GM12878 (cell line): ENCODE data around the gene RMDN3. TPM values are rescaled to one million over a fixed set of nuclear protein-coding genes. Genes with fewer than 3 reads are reported as not detected.

ENCODE experiments used
- ATAC-seq: fragments of 200-7000 bp; cut with Tn5 transposase; 3 replicates; pipeline ENCODE4 v1.9.1; 2020; ENCODE audit warnings: mild to moderate bottlenecking, moderate library complexity
- BruUV-seq: library from RNA; stranded (reverse); fragments of 400-500 nt; replicated peaks from 2 replicates; lab custom pipeline; 2021; lab: Mats Ljungman, UMichigan
- CTCF ChIA-PET: fragments of 300-600 bp; sonication (Branson Sonifier 250); formaldehyde crosslinking; extraction: SDS; loops from one replicate; lab custom pipeline; 2021; ENCODE audit warnings: inconsistent platforms; lab: Yijun Ruan, JAX
- POLR2A ChIA-PET: fragments of 350-600 bp; formaldehyde crosslinking; extraction: SDS; loops from one replicate; lab custom pipeline; 2021; ENCODE audit warnings: inconsistent platforms; lab: Charles Lee
- RAD21 ChIA-PET: fragments of 300-600 bp; sonication (Branson Sonifier 250); formaldehyde crosslinking; loops from one replicate; lab custom pipeline; 2023; ENCODE audit warnings: antibody characterized with exemption; ENCODE audit not compliant: unreplicated experiment; lab: Charles Lee
- SMC1A ChIA-PET: fragments of 300-600 bp; sonication (Branson Sonifier 250); formaldehyde crosslinking; loops from one replicate; lab custom pipeline; 2023; ENCODE audit not compliant: unreplicated experiment, uncharacterized antibody; lab: Charles Lee
- DNase-seq: peaks from one replicate; pipeline ENCODE4 v3.0.0-alpha.2; 2011; ENCODE audit warnings: low read depth, low spot score
- FAIRE-seq: peaks from 3 replicates; lab custom pipeline; 2011; peaks lifted over from hg19 to GRCh38; lab: Jason Lieb, UNC
- H2AFZ ChIP-seq: 2 replicates; pipeline ENCODE4 v1.6.0; 2011; ENCODE audit warnings: low read depth, low read length, control low read depth; ENCODE audit not compliant: control insufficient read depth
- H3K27ac ChIP-seq: 2 replicates; pipeline ENCODE4 v1.5.1; 2011; ENCODE audit warnings: control low read depth; ENCODE audit not compliant: control insufficient read depth, insufficient read depth
- H3K27me3 ChIP-seq, 2 experiments: replicated peaks in 1 of 2; 2 replicates each; pipeline versions ENCODE4 v1.6.0 to v1.6.1; 2011; ENCODE audit warnings: low read length in 1 of 2; ENCODE audit not compliant: control insufficient read depth in 2 of 2, insufficient read depth in 2 of 2
- H3K36me3 ChIP-seq, 2 experiments: 2 replicates each; pipeline ENCODE4 v1.5.1; 2011; ENCODE audit warnings: low read length in 1 of 2; ENCODE audit not compliant: control insufficient read depth in 2 of 2, insufficient read depth in 2 of 2
- H3K4me1 ChIP-seq: 2 replicates; pipeline ENCODE4 v1.6.1; 2011; ENCODE audit warnings: mild to moderate bottlenecking, low read length, moderate library complexity, mixed read lengths; ENCODE audit not compliant: control insufficient read depth, insufficient read depth
- H3K4me2 ChIP-seq: 2 replicates; pipeline ENCODE4 v1.6.0; 2011; ENCODE audit warnings: control low read depth; ENCODE audit not compliant: control insufficient read depth, insufficient read depth
- H3K4me3 ChIP-seq: fragments of 200-600 bp; sonication (generic); 2 replicates; pipeline ENCODE4 v1.5.1; 2016
- H3K79me2 ChIP-seq: 2 replicates; pipeline ENCODE4 v1.6.0; 2011; ENCODE audit warnings: low read length; ENCODE audit not compliant: control insufficient read depth, insufficient read depth
- H3K9ac ChIP-seq: 2 replicates; pipeline ENCODE4 v1.8.0; 2011; ENCODE audit warnings: low read length, control low read depth, mixed read lengths; ENCODE audit not compliant: control insufficient read depth, insufficient read depth
- H3K9me3 ChIP-seq: replicated peaks from 3 replicates; pipeline ENCODE4 v1.5.1; 2011; ENCODE audit warnings: mild to moderate bottlenecking, low read length; ENCODE audit not compliant: control insufficient read depth, insufficient read depth
- H4K20me1 ChIP-seq: 2 replicates; pipeline ENCODE4 v1.6.0; 2011; ENCODE audit not compliant: control insufficient read depth, insufficient read depth
- ASH2L ChIP-seq: fragments of 300-600, 200-600 bp; sonication (generic); IDR thresholded peaks from 2 replicates; pipeline ENCODE4 v1.6.1; 2017; ENCODE audit warnings: low read depth, mild to moderate bottlenecking, borderline replicate concordance
- FOXK2 ChIP-seq: fragments of 450-650 bp; IDR thresholded peaks from 2 replicates; pipeline ENCODE4 v1.6.1; 2017; ENCODE audit warnings: mild to moderate bottlenecking, moderate library complexity
- KDM1A ChIP-seq: fragments of 200-600 bp; sonication (generic); IDR thresholded peaks from 2 replicates; pipeline ENCODE4 v1.6.1; 2016; ENCODE audit warnings: borderline replicate concordance
- POLR2AphosphoS5 ChIP-seq: IDR thresholded peaks from 2 replicates; pipeline ENCODE4 v1.6.1; 2011; ENCODE audit warnings: mild to moderate bottlenecking, low read length, inconsistent platforms
- PRDM15 ChIP-seq: fragments of 450-650 bp; formaldehyde crosslinking; IDR thresholded peaks from 2 replicates; pipeline ENCODE4 v1.4.0; 2020; ENCODE audit warnings: mild to moderate bottlenecking, moderate library complexity
- REST ChIP-seq: IDR thresholded peaks from 2 replicates; pipeline ENCODE4 v1.6.1; 2012; ENCODE audit warnings: mild to moderate bottlenecking, low read depth, low read length
- ZBTB40 ChIP-seq: fragments of 450-650 bp; IDR thresholded peaks from 2 replicates; pipeline ENCODE4 v1.6.1; 2016; ENCODE audit warnings: mild to moderate bottlenecking, moderate library complexity, borderline replicate concordance
- ZNF217 ChIP-seq: fragments of 450-650 bp; IDR thresholded peaks from 2 replicates; pipeline ENCODE4 v1.6.1; 2017; ENCODE audit warnings: antibody characterized with exemption, mild to moderate bottlenecking
- WGBS: methylation state at CpG from one replicate; pipeline ENCODE4 v1.1.6; 2016; ENCODE audit warnings: low lambda C conversion rate; ENCODE audit not compliant: insufficient replicate concordance, insufficient coverage; ENCODE audit errors: missing lambda C conversion rate; 5-methylcytosine and 5-hydroxymethylcytosine counted together
- in situ Hi-C: fragments of 300-500 bp; cut with MboI; formaldehyde crosslinking; loops from 9 replicates; pipeline ENCODE4 v1.14.3; 2018; ENCODE audit warnings: mixed read lengths
- intact Hi-C: fragments of 100-400 bp; cut with micrococcal nuclease; formaldehyde crosslinking; loops from one replicate; pipeline ENCODE4 v1.14.2; 2022; ENCODE audit not compliant: unreplicated experiment
- polyA plus RNA-seq, 11 experiments: library from polyadenylated mRNA; depleted of rRNA in 4 of 11; unstranded in 6 of 11; stranded (reverse) in 5 of 11; fragments of >200 nt; fragmentation: Nextera tagmentation in 4 of 11; fragmentation: Illumina TruSeq in 1 of 11; extraction: Ambion mirVana in 4 of 11; extraction: Trizol in 1 of 11; gene quantifications; 1 replicate in 1 of 11; 2 replicates in 10 of 11; pipeline versions ENCODE4 v1.2.1 to v1.2.3, GENCODE V29; 2011 to 2016; ENCODE audit warnings: inconsistent platforms in 2 of 11, missing spikeins in 2 of 11, low read depth in 1 of 11
- total RNA-seq, 4 experiments: library from RNA; depleted of rRNA in 3 of 4; stranded (reverse); fragments of >200 nt in 3 of 4; fragmentation: Illumina TruSeq in 1 of 4; extraction: Trizol in 1 of 4; gene quantifications; 2 replicates each; pipeline versions ENCODE4 v1.2.1 to v1.2.3, GENCODE V29; 2013 to 2021

The RMDN3 gene
- total and polyA plus RNA-seq, 10 of the 15 experiments (the other 5 are each of a cell fraction or from before 2014, with no cell fraction given) = 5.7 to 44.4 (median 20.3) TPM

GRCh38 chr15:40789119-40789518 lies 34.1 kb upstream of the RMDN3 start:
- TF ChIP-seq REST = no peak
- no peak for TF ChIP-seq ZBTB40
- no peak for TF ChIP-seq ASH2L
- no peak for TF ChIP-seq KDM1A
- no peak for TF ChIP-seq PRDM15 (CRISPR knock-in tag)
- no peak for TF ChIP-seq ZNF217
- TF ChIP-seq FOXK2 = no peak
- no peak for TF ChIP-seq POLR2AphosphoS5
- Histone ChIP-seq H4K20me1 (no peaks in the 10 kb centered on the region), H3K4me2 (no peak overlapping the region), H3K4me1 (peaks cover 9% of the 10 kb centered on the region), H3K79me2 (peaks cover 5% of the 10 kb centered on the region), H3K27me3 (no peaks in the 10 kb centered on the region), H3K27ac (no peak overlapping the region), H3K9me3 (no peaks in the 10 kb centered on the region), H3K36me3 (peaks cover 0 to 7% of the 10 kb centered on the region in 2 experiments; a peak in 2 of 4 replicates), H3K4me3 (no peak overlapping the region), H3K9ac (no peak overlapping the region), H2AFZ (no peak overlapping the region)
- POLR2A ChIA-PET = interaction anchor here (0.7 kb wide), 1 partner anchor 22 kb away, joined by 3 read pairs; no protein-coding TSS in a partner anchor
- RAD21 ChIA-PET = no interaction called here
- DNase-seq (no peak), ATAC-seq (no peak), FAIRE-seq (no peak)
- intact Hi-C loops = no loop called here
- 92% methylated on average over 5 of the region's 5 CpGs for WGBS
- no TSS peak for BruUV-seq
- in situ Hi-C loops = loop anchor here (5.0 kb wide), 1 partner anchor 272 kb away; no protein-coding TSS in a partner anchor
- SMC1A ChIA-PET = no interaction called here
- CTCF ChIA-PET = interaction anchor here (1.4 kb wide), 1 partner anchor 13 kb away, joined by 3 read pairs; no protein-coding TSS in a partner anchor
